ENCODE results near the gene WBP4.
"Not testable (repeated sequence)": the region's sequence is repeated elsewhere in the genome, so short reads cannot be mapped to it uniquely, and the experiment has no call there.

WBP4 gene

DNA sequence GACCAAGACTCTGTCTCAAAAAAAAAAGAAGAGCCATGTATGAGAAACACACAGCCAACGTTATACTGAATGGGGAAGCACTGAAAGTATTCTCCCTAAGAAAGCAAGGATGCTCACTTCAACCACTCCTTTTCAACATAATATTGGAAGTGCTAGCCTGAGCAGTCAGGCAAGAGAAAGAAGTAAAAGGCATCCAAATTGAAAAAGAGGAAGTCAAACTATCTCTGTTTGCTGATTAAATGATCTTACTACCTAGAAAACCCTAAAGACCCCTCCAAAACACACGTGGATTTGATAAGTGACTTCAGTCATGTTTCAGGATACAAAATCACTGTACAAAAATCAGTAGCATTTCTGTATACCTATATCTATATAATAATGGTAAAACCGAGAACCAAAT lies 16.2 kb downstream of the WBP4 start:
- in situ Hi-C loops (cut with MboI; ENCODE audit: low sequenced_read_pairs), result loop anchor here (25.0 kb wide), 1 partner anchor 560 kb away; no protein-coding TSS in a partner anchor

DNA sequence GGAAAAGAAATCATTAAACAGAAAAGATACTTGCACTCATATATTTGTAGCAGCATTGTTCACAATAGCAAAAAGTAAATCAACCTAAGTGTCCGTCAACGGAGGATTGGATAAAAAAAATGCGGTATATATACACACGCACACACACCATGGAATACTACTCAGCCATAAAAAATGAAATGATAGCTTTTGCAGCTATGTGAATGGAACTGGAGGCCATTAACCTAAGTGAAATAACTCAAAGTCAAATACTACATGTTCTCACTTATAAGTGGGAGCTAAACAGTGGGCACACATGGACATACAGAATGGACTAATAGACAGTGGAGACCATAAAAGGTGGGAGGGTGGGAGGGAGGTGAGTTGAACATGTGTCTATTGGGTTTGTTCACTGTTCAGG lies 18.4 kb downstream of the WBP4 start:
- in situ Hi-C loops (cut with MboI; ENCODE audit: low sequenced_read_pairs), result loop anchor here (25.0 kb wide), 1 partner anchor 558 kb away; no protein-coding TSS in a partner anchor

DNA sequence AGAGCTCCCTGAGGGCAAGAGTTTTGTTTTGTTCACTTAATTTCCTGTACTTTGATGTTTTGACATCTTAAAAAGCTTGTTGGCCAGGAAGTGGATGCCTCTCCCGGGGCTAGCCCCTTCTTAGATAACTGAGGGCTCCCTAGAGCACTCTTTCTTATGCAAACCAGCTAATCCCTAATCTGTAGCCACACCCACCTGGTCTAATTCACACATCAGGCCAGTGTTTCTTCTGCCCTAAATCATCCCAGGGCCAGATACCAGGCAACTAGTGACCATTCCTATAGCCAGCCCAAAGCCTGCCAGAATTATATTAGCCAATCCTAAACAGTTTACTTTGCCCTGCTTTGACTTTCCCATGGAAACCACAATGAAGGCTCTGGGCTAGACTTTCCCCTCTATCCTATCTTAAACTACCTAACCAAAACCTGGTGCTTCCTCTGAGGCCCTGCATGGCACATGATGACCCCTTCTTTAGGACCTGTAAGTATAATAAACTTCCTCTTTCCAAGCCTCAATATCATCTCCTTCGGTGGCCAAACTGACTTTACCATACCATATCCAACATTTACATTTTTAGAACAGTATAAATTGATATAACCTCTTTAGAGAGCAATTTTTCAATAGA lies 24.8 kb downstream of the WBP4 start:
- in situ Hi-C loops (cut with MboI; ENCODE audit: low sequenced_read_pairs), result loop anchor here (25.0 kb wide), 1 partner anchor 551 kb away; no protein-coding TSS in a partner anchor

DNA sequence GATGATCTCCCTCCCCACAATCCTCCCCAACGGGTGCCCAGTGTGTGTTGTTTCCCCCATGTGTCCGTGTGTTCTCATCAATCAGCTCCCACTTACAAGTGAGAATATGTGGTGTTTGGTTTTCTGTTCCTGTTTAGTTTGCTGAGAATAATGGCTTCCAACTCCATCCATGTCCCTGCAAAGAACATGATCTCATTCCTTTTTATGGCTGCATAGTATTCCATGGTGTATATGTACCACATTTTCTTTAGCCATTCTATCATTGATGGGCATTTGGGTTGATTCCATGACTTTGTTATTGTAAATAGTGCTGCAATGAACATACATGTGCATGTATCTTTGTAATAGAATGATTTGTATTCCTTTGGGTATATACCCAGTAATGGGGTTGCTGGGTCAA lies 34.4 kb downstream of the WBP4 start:
- in situ Hi-C loops (cut with MboI; ENCODE audit: low sequenced_read_pairs), result loop anchor here (25.0 kb wide), 1 partner anchor 542 kb away; no protein-coding TSS in a partner anchor

DNA sequence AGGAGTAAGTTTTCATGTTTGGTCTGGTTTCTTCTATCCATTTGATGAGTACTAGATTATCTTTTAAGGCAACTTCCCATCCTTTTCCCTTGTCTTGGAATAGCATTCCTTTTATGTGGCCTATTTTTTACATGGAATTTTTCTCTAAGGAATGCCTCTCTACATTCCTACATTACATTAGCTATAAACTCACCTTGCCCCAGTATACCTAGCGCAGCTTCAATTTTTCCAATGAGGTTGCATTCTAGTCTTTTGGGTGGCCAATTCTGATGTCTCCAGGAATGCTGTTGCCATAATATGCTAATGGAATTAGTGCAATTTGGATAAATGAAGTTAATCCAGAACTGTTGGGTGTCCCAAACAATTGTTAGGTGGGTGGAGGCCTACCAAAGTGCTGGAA lies 37.5 kb downstream of the WBP4 start:
- in situ Hi-C loops (cut with MboI; ENCODE audit: low sequenced_read_pairs), result loop anchor here (25.0 kb wide), 1 partner anchor 539 kb away; no protein-coding TSS in a partner anchor

DNA sequence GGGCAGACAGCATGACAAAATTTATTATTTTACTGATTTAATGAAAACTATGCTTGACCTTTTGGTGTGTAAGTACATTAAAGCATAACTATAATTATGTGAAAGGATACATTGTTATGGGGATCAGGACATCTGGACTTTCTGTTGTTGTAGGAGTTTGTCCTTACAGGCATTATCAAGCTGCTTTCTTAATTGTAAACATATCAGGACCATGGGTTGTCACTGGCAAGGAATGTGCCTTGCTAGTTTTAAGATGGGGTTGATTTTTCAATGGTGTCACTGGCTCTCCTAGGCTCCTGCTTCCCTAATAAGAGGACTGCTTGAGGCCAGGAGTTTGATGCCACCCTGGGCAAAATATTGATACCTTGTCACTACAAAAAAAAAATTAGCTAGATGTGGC lies 38.7 kb downstream of the WBP4 start:
- in situ Hi-C loops (cut with MboI; ENCODE audit: low sequenced_read_pairs), result loop anchor here (25.0 kb wide), 1 partner anchor 537 kb away; no protein-coding TSS in a partner anchor

DNA sequence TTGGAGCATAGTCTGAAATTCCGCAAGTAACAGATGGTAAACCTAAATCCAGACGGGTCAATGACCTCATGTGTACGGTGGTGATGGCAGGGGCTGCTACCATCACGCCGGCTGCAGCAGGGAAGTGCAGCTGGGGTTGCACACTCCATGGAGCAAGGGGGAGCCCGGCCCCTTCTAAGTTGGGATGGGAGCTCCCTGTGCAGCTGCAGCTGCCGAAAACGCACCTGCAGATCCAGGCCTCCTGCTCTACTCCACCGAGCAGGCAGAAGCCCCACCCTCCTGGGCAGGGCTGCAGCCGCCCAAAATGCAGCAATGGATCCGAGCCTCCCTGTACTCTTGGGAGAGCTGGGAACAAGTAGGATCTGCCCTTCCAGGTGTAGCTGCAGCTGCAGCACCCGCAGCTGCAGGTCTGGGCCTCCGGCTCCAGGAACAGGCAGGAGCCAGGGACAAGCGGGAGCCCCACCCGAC lies 45.8 kb downstream of the WBP4 start:
- in situ Hi-C loops (cut with MboI; ENCODE audit: low sequenced_read_pairs), result no loop called here

DNA sequence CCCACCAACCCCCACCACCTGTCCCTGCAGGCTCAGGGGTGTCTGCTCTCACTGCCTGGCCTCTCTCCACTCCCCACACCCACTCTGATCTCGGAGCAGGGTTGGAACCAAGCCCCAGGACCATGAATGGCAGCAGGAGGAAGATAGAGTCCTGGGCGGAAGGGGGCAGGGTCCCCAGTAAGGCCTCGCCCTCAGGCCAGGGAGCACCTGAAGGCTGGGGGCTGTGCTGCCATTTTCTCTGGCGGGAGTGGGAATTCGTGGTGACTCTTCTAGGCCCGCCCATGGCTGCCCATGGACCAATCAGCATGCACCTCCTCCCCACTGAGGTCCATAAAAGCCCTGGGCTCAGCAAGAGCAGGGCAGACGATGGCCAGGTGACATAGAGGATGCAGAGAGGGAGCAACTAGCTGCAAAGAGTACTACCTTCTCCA lies 46.3 kb downstream of the WBP4 start:
- in situ Hi-C loops (cut with MboI; ENCODE audit: low sequenced_read_pairs), result no loop called here

DNA sequence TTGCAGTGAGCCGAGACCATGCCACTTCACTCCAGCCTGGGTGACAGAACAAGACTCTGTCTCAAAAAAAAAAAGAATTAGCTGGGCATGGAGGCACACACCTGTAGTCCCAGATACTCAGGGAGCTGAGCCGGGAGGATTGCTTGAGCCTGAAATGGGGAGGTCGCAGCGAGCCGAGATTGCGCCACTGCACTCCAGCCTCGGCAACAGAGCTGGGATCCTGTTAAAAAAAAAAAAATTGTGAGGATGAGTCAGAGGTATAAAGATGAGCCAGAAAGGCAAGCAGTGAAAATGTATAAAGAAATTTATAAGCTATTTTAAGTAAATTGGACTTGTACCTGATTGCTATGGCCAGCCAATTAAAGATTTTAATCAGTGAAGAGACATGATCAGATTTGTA lies 50.1 kb downstream of the WBP4 start:
- in situ Hi-C loops (cut with MboI; ENCODE audit: low sequenced_read_pairs), result no loop called here

DNA sequence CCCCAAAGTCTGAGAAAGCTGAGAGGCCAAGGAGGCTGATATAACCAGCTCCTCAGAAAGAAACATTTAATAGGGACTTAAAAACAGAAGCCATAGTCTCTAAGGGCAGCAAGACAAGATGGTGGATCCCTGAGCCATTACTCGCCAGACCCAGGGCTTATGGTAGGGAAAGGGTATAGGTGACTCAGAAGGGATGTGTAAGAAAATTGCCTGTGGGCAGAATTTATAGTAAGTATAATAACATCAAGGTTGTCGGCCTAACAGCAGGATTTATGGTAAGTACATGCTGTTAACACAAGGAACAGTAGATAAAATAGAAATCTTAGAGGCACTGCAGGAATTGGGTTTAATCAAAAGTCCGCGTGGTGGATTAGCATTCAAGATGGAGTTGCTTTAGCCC lies 56.6 kb downstream of the WBP4 start:
- in situ Hi-C loops (cut with MboI; ENCODE audit: low sequenced_read_pairs), result no loop called here

DNA sequence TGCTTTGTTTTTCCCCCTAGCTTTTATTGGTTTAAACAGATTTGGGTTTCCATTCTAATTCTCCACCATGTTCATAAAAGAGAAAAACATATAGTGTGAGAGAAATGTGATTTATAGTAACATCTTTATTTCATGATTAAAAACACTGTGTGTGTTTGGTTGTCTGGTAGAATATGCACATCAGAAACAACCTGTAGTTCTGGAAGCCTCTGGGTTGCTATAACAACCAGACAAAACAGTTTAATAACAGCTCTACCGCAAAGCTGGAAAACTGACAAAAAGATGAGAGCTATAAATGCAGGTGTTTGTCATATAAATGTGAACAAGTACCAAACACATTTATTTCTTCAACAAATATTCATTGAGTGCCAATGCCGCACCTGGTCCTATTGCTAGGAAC lies 61.5 kb downstream of the WBP4 start:
- in situ Hi-C loops (cut with MboI; ENCODE audit: low sequenced_read_pairs), result no loop called here

DNA sequence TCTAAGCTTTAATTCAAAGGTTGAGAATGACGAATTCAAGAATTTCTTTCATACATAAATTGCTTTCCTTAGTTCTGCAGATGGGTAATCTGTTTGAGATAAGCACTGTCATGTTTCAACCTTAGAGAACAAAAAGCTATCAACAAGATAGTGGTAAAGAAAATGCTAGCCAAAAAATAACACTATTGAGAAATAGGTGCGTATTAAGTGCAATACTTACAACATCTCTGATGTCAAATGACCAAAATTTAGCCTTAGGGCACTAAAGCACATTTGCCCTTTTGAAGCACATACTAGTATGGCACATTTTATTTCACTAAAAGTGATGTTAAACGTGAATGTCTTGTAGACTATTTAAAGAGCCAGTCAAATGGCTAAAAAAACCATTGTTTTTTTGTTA lies 66.4 kb downstream of the WBP4 start:
- in situ Hi-C loops (cut with MboI; ENCODE audit: low sequenced_read_pairs), result no loop called here

DNA sequence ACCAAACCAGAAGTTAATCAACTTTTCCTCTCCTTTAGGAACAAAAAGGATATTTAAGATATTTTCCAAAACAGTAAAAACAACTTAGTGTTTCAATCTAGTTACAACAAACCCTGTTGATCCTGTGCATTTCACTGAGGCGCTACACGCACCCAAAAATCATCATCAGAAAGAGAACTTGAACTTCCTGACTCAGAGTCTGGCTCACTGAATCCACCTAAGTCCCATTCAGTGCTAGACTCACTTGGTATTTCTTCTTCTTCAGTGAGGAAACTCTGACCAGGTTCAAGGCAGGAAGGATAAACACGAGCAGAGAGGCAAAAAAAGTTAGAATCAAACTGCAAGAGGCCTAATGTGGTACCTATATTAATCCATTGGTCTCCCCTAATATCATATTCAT lies 69.0 kb downstream of the WBP4 start:
- in situ Hi-C loops (cut with MboI; ENCODE audit: low sequenced_read_pairs), result no loop called here

DNA sequence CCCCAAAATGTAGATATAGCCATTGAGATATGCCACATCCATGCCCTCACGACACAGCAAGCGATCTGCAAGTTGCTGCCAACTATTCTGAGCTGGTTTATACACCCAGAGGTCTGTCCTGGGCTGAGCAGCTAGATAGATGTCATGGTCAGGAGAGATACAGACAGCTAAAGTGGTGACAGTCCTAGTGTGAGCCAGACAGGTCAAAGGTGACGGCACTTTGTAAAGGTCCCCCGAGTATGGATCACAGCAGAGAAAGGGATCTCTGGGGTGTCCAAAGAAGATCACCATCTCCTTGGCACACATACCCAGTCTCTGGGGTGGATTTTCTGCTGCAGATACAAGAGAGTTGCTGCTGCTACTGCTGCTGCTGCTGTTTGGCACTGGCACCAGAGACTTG lies 69.9 kb downstream of the WBP4 start:
- in situ Hi-C loops (cut with MboI; ENCODE audit: low sequenced_read_pairs), result not testable (repeated sequence)

DNA sequence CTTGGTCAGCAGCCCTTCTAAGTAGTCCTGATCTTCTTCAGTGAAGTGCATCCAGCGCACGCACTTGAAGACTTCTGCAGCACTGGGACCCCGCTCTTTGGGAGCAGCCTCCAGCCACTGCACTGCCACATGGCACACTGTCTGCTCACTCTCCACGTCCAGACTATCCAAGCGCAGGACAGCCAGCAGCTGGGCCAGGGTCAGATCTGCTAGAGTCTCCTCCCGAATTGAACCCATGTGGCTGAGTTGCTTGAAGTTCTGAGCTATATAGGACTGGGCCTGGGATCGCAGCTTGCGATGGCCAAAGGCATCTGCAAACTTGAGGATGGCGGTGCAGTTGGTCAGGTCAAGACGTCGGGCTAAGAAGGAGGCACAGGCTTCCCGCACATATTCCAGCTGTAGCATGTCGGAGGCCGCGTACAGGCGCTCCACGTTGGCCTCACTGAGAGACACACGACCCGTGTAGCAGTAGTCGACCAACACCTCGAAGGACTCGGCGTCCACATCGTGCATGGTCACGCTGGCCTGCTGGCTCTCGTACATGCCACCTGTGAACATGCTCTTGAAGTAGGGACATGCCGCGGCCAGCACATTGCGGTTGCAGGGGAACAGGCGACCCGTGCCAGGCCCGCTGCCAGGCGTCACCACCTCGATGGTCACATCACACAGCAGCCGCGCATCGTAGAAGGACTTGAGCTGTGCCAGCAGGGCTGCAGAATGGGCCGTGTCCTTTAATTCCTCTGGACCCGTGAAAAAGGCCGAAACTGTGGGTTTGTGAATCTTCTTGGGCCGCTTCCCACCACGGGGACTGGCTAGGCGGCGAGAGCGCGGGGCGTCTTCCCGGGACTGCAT lies 70.6 kb downstream of the WBP4 start:
- in situ Hi-C loops (cut with MboI; ENCODE audit: low sequenced_read_pairs), result not testable (repeated sequence)

DNA sequence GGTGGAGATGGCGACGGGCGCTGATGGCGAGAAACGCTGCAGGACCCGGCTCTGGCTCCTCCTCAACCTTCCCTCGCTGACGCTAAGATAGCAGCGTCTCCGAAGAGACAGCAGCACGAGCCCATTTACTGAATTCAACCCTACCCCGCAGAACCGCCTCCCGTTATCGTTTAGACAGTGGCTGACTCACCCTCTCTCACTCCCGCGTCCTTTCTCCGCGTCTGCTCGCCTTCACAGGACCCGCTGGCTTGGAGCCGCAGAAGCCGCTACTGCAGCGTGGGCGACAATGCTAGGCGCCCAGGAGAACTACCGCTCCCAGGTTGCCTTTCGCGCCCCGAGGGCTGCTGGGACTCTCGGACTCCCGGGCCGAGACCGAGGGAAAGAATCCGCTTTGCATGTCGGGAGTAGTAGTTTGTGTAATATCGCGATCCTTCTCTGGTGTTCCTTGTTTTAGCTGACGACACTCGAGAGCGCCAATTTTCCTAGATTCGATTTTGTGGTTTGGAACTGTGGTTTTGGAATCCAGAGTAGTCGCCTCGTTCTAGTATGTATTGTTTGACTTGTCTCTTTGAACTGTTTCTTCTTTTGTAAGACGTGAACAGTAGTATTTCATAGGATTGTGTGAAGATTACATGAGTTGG lies 71.3 kb downstream of the WBP4 start, which contains the start of gene KBTBD6:
KBTBD6 (minus strand) TSS at position 291 of the 641 bp plus-strand sequence. CDS start 291 bp downstream, outside the sequence.
- in situ Hi-C loops (cut with MboI; ENCODE audit: low sequenced_read_pairs), result no loop called here

All from HL-60/S4 treated with retinoic acid at 250 ng/mL for 4 days and 3 days (cell line).